ENCODE results near the gene GOT1. TPM values are rescaled to one million over a fixed set of nuclear protein-coding genes. Genes with fewer than 3 reads are reported as not detected.
A peak's percentile ranks its signal among the peaks of the same experiment; 100 is the strongest.

GOT1 gene
- total RNA-seq, 1 experiment from 2014 or later: 56.8 TPM

DNA sequence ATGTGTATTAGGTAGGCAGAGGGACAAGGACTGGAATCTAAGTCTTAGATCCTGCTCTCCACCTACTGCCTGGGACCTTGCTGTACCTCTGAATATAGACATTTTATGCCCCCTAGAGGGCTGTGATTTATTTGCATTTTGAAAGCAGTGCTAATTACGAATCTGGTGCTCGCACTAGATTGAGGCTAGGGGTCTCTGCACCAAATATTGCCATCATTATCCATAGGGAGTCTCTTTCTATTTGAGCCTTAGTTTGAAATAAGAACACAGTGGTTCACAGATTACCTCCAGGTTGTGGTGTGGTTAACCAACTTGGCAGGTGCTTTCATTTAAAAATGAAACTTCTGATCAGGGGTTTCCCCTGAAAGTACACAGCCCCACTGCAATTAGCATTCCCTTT, 59.4 kb downstream of the GOT1 start:
- peaks cover 6% of the 10 kb centered on the region for H3K4me1 Mint-ChIP-seq
- H3K27me3 Mint-ChIP-seq (ENCODE audit: low read depth): no peaks in the 10 kb centered on the region; the same call in none of the 2 replicates
- POLR2A ChIA-PET: no interaction called here
- ATAC-seq: peak; percentile 60
- no peaks in the 10 kb centered on the region for H3K9me3 Mint-ChIP-seq
- no peak overlapping the region for H3K4me3 Mint-ChIP-seq
- DNase-seq (ENCODE audit: low spot score): no peak
- H3K36me3 Mint-ChIP-seq: no peaks in the 10 kb centered on the region
- TF ChIP-seq SP1 (CRISPR knock-in tag; conservative IDR thresholded peaks at IDR 0.05) (no peak), HMGA2 (CRISPR knock-in tag; IDR thresholded peaks at IDR 0.05) (no peak), FOXP1 (CRISPR knock-in tag; IDR thresholded peaks at IDR 0.05; ENCODE audit: borderline replicate concordance) (no peak), CBFB (CRISPR knock-in tag; IDR thresholded peaks at IDR 0.05; ENCODE audit: low read depth) (no peak), SMAD4 (CRISPR knock-in tag; IDR thresholded peaks at IDR 0.05) (no peak)
- TF ChIP-seq, protein P1, sequence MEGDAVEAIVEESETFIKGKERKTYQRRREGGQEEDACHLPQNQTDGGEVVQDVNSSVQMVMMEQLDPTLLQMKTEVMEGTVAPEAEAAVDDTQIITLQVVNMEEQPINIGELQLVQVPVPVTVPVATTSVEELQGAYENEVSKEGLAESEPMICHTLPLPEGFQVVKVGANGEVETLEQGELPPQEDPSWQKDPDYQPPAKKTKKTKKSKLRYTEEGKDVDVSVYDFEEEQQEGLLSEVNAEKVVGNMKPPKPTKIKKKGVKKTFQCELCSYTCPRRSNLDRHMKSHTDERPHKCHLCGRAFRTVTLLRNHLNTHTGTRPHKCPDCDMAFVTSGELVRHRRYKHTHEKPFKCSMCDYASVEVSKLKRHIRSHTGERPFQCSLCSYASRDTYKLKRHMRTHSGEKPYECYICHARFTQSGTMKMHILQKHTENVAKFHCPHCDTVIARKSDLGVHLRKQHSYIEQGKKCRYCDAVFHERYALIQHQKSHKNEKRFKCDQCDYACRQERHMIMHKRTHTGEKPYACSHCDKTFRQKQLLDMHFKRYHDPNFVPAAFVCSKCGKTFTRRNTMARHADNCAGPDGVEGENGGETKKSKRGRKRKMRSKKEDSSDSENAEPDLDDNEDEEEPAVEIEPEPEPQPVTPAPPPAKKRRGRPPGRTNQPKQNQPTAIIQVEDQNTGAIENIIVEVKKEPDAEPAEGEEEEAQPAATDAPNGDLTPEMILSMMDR (IDR thresholded peaks at IDR 0.05): no peak
- TF ChIP-seq, protein P2, sequence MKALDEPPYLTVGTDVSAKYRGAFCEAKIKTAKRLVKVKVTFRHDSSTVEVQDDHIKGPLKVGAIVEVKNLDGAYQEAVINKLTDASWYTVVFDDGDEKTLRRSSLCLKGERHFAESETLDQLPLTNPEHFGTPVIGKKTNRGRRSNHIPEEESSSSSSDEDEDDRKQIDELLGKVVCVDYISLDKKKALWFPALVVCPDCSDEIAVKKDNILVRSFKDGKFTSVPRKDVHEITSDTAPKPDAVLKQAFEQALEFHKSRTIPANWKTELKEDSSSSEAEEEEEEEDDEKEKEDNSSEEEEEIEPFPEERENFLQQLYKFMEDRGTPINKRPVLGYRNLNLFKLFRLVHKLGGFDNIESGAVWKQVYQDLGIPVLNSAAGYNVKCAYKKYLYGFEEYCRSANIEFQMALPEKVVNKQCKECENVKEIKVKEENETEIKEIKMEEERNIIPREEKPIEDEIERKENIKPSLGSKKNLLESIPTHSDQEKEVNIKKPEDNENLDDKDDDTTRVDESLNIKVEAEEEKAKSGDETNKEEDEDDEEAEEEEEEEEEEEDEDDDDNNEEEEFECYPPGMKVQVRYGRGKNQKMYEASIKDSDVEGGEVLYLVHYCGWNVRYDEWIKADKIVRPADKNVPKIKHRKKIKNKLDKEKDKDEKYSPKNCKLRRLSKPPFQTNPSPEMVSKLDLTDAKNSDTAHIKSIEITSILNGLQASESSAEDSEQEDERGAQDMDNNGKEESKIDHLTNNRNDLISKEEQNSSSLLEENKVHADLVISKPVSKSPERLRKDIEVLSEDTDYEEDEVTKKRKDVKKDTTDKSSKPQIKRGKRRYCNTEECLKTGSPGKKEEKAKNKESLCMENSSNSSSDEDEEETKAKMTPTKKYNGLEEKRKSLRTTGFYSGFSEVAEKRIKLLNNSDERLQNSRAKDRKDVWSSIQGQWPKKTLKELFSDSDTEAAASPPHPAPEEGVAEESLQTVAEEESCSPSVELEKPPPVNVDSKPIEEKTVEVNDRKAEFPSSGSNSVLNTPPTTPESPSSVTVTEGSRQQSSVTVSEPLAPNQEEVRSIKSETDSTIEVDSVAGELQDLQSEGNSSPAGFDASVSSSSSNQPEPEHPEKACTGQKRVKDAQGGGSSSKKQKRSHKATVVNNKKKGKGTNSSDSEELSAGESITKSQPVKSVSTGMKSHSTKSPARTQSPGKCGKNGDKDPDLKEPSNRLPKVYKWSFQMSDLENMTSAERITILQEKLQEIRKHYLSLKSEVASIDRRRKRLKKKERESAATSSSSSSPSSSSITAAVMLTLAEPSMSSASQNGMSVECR (CRISPR knock-in tag; IDR thresholded peaks at IDR 0.05; ENCODE audit: borderline replicate concordance): no peak
- CTCF ChIA-PET: no interaction called here
- H3K27ac Mint-ChIP-seq: no peak overlapping the region

DNA sequence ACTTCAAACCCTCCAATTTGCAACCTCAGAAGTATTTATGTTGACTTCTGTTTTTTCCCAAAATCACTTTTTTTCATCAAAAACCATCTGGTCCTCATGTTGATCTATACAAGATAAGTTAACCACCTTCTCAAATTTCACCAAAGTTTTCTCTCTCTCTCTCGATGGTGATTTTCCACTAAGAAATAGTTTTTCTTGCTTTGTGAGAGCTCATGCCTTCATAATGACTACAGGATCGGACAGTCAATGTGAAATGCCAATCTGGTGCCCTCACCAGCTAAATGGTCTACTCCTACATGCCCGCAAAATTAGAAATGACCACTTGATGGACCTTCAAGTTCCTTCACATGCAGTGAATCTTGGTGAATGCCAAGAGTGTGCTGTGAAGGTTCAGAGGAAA, 60.9 kb downstream of the GOT1 start:
- Mint-ChIP-seq H3K27me3 (ENCODE audit: low read depth) (no peaks in the 10 kb centered on the region; the same call in none of the 2 replicates), H3K9me3 (no peaks in the 10 kb centered on the region), H3K4me1 (peaks cover 2% of the 10 kb centered on the region), H3K4me3 (no peak overlapping the region), H3K36me3 (no peaks in the 10 kb centered on the region), H3K27ac (no peak overlapping the region)
- CTCF ChIA-PET: no interaction called here
- ATAC-seq: no peak
- DNase-seq (ENCODE audit: low spot score): no peak
- TF ChIP-seq JUN (CRISPR knock-in tag; IDR thresholded peaks at IDR 0.05) (no peak), NR3C1 (CRISPR knock-in tag; conservative IDR thresholded peaks at IDR 0.05; ENCODE audit: low read depth) (no peak), PRRX2 (CRISPR knock-in tag; IDR thresholded peaks at IDR 0.05) (no peak), ZBTB21 (CRISPR knock-in tag; IDR thresholded peaks at IDR 0.05; ENCODE audit: borderline replicate concordance) (no peak), ZNF121 (CRISPR knock-in tag; IDR thresholded peaks at IDR 0.05) (no peak)
- TF ChIP-seq, protein P3, sequence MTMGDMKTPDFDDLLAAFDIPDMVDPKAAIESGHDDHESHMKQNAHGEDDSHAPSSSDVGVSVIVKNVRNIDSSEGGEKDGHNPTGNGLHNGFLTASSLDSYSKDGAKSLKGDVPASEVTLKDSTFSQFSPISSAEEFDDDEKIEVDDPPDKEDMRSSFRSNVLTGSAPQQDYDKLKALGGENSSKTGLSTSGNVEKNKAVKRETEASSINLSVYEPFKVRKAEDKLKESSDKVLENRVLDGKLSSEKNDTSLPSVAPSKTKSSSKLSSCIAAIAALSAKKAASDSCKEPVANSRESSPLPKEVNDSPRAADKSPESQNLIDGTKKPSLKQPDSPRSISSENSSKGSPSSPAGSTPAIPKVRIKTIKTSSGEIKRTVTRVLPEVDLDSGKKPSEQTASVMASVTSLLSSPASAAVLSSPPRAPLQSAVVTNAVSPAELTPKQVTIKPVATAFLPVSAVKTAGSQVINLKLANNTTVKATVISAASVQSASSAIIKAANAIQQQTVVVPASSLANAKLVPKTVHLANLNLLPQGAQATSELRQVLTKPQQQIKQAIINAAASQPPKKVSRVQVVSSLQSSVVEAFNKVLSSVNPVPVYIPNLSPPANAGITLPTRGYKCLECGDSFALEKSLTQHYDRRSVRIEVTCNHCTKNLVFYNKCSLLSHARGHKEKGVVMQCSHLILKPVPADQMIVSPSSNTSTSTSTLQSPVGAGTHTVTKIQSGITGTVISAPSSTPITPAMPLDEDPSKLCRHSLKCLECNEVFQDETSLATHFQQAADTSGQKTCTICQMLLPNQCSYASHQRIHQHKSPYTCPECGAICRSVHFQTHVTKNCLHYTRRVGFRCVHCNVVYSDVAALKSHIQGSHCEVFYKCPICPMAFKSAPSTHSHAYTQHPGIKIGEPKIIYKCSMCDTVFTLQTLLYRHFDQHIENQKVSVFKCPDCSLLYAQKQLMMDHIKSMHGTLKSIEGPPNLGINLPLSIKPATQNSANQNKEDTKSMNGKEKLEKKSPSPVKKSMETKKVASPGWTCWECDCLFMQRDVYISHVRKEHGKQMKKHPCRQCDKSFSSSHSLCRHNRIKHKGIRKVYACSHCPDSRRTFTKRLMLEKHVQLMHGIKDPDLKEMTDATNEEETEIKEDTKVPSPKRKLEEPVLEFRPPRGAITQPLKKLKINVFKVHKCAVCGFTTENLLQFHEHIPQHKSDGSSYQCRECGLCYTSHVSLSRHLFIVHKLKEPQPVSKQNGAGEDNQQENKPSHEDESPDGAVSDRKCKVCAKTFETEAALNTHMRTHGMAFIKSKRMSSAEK (CRISPR knock-in tag; IDR thresholded peaks at IDR 0.05; ENCODE audit: borderline replicate concordance): no peak
- POLR2A ChIA-PET: no interaction called here

DNA sequence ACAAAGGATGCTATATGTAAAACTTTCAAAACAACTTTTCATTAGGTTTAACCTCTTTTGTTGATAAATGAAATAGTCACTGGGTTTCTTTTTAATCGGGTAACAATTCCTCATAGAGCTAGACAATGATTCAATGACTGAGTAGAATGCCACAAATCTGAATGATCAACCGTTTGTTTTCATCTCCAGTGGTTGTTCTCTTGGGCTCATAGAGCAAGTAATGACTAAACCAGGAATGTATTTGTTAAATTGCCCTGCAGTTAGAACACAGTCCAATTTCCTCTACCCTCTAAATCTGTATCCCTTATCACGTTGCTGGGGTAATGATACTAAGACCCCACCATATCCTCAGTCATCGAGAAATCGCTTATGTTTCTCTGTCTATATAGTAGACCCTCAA, 61.3 kb downstream of the GOT1 start:
- ChIA-PET CTCF (no interaction called here), POLR2A (no interaction called here)
- H3K27ac Mint-ChIP-seq: no peak overlapping the region
- H3K36me3 Mint-ChIP-seq: no peaks in the 10 kb centered on the region
- peaks cover 2% of the 10 kb centered on the region for H3K4me1 Mint-ChIP-seq
- no peaks in the 10 kb centered on the region; the same call in none of the 2 replicates for H3K27me3 Mint-ChIP-seq (ENCODE audit: low read depth)
- DNase-seq (ENCODE audit: low spot score) (no peak), ATAC-seq (no peak)
- H3K4me3 Mint-ChIP-seq: no peak overlapping the region
- no peaks in the 10 kb centered on the region for H3K9me3 Mint-ChIP-seq
- TF ChIP-seq ETV6 (CRISPR knock-in tag; IDR thresholded peaks at IDR 0.05) (no peak), TEAD1 (CRISPR knock-in tag; IDR thresholded peaks at IDR 0.05) (no peak), GABPB1 (CRISPR knock-in tag; IDR thresholded peaks at IDR 0.05) (no peak), ZNF121 (CRISPR knock-in tag; IDR thresholded peaks at IDR 0.05) (no peak), ZNF232 (CRISPR knock-in tag; IDR thresholded peaks at IDR 0.05) (no peak)
- TF ChIP-seq, protein P4, sequence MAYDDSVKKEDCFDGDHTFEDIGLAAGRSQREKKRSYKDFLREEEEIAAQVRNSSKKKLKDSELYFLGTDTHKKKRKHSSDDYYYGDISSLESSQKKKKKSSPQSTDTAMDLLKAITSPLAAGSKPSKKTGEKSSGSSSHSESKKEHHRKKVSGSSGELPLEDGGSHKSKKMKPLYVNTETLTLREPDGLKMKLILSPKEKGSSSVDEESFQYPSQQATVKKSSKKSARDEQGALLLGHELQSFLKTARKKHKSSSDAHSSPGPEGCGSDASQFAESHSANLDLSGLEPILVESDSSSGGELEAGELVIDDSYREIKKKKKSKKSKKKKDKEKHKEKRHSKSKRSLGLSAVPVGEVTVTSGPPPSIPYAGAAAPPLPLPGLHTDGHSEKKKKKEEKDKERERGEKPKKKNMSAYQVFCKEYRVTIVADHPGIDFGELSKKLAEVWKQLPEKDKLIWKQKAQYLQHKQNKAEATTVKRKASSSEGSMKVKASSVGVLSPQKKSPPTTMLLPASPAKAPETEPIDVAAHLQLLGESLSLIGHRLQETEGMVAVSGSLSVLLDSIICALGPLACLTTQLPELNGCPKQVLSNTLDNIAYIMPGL (CRISPR knock-in tag; IDR thresholded peaks at IDR 0.05): no peak
